Measurements from ENCODE around the gene NOXA1. TPM values are rescaled to one million over a fixed set of nuclear protein-coding genes. Genes with fewer than 3 reads are reported as not detected.

NOXA1 gene
- total and polyA plus RNA-seq, 9 of the 15 experiments (the other 6 are each of a cell fraction or from before 2014, with no cell fraction given) = 0.07 to 1.2 (median 0.20) TPM; not detected in 4

- intact Hi-C loops (cut with micrococcal nuclease) = no loop called here
- H3K27me3 ChIP-seq (ENCODE audit: control insufficient read depth in 2 of 2, insufficient read depth in 2 of 2, low read length in 2 of 2) = no peaks in the 10 kb centered on the region
- H3K9me3 ChIP-seq (replicated peaks; ENCODE audit: control insufficient read depth, insufficient read depth, low read depth, low read length) = no peaks in the 10 kb centered on the region
- FAIRE-seq (no peak), ATAC-seq (no peak), DNase-seq (ENCODE audit: extremely low read depth in 1 of 4, low spot score in 3 of 4) (no peak)
- H2AFZ ChIP-seq (ENCODE audit: low read depth, low read length) = no peak overlapping the region
- no peak overlapping the region for H3K4me2 ChIP-seq (ENCODE audit: insufficient read depth, low read length)
- no peaks in the 10 kb centered on the region for H4K20me1 ChIP-seq (replicated peaks; ENCODE audit: control insufficient read depth, insufficient read depth, low read length)
- peak overlapping the region in 1 of 2 experiments; percentile 58; a peak in 1 of 4 replicates for H3K9ac ChIP-seq (ENCODE audit: insufficient read depth in 1 of 2, low read depth in 2 of 2, low read length in 2 of 2)
- no peaks in the 10 kb centered on the region for H3K9me1 ChIP-seq (ENCODE audit: control insufficient read depth, insufficient read depth, low read length)
- no peak overlapping the region for H3K27ac ChIP-seq (ENCODE audit: extremely low read depth, low read depth, low read length)
- BruUV-seq (replicated peaks) = no TSS peak
- in situ Hi-C loops (cut with MboI) = no loop called here
- no peak overlapping the region for H3K4me3 ChIP-seq
- CTCF ChIA-PET (ENCODE audit: low intra/inter-chr PET ratio) = interaction anchor here (0.6 kb wide), 1 partner anchor 1112 kb away, joined by 4 read pairs; no protein-coding TSS in a partner anchor
- H3K4me1 ChIP-seq (replicated peaks in 1 of 2; ENCODE audit: control insufficient read depth in 2 of 2, insufficient read depth in 2 of 2, low read length in 2 of 2) = peaks cover 11 to 67% of the 10 kb centered on the region in 2 experiments; a peak in 4 of 5 replicates
- POLR2A ChIA-PET = no interaction called here
- 59% methylated on average over 17 of the region's 23 CpGs for WGBS (ENCODE audit: insufficient coverage, low coverage, missing lambda C conversion rate)
- H3K36me3 ChIP-seq (ENCODE audit: control insufficient read depth, insufficient read depth, low read length) = no peaks in the 10 kb centered on the region
- no peaks in the 10 kb centered on the region for H3K79me2 ChIP-seq (ENCODE audit: control insufficient read depth, insufficient read depth, low read length)
- TF ChIP-seq ASH1L (IDR thresholded peaks at IDR 0.05; ENCODE audit: borderline replicate concordance, low read depth, partially characterized antibody) (no peak), E2F4 (CRISPR knock-in tag; IDR thresholded peaks at IDR 0.05; ENCODE audit: low read depth) (no peak), E2F5 (CRISPR knock-in tag; IDR thresholded peaks at IDR 0.05) (no peak), ZNF224 (CRISPR knock-in tag; IDR thresholded peaks at IDR 0.05) (no peak), PHF21A (IDR thresholded peaks at IDR 0.05; ENCODE audit: borderline replicate concordance, low read depth) (no peak), DDX20 (tag; IDR thresholded peaks at IDR 0.05; ENCODE audit: low read depth) (no peak), TSC22D4 (tag; IDR thresholded peaks at IDR 0.05) (no peak), RHOXF2B (CRISPR knock-in tag; conservative IDR thresholded peaks at IDR 0.05) (no peak), ZNF354B (CRISPR knock-in tag; IDR thresholded peaks at IDR 0.05) (no peak), ZNF282 (CRISPR knock-in tag; IDR thresholded peaks at IDR 0.05) (no peak), NELFE (IDR thresholded peaks at IDR 0.05; ENCODE audit: insufficient read depth, insufficient read length) (no peak), KAT2B (IDR thresholded peaks at IDR 0.05; ENCODE audit: low read depth, low read length) (no peak), ETV1 (tag; conservative IDR thresholded peaks at IDR 0.05; ENCODE audit: low read depth) (no peak)
Observed at GRCh38 chr9:137465000-137465719, 42.0 kb downstream of the NOXA1 start.
